GM19395 (cell line): Measurements from ENCODE around the gene DHODH.
"Not testable (repeated sequence)": the region's sequence is repeated elsewhere in the genome, so short reads cannot be mapped to it uniquely, and the experiment has no call there.

Source experiments
- ATAC-seq: cut with Tn5 transposase; IDR thresholded peaks from one replicate; pipeline ENCODE4 v1.9.1; 2021; ENCODE audit warnings: mild to moderate bottlenecking, moderate library complexity; ENCODE audit not compliant: unreplicated experiment

DHODH gene

DNA sequence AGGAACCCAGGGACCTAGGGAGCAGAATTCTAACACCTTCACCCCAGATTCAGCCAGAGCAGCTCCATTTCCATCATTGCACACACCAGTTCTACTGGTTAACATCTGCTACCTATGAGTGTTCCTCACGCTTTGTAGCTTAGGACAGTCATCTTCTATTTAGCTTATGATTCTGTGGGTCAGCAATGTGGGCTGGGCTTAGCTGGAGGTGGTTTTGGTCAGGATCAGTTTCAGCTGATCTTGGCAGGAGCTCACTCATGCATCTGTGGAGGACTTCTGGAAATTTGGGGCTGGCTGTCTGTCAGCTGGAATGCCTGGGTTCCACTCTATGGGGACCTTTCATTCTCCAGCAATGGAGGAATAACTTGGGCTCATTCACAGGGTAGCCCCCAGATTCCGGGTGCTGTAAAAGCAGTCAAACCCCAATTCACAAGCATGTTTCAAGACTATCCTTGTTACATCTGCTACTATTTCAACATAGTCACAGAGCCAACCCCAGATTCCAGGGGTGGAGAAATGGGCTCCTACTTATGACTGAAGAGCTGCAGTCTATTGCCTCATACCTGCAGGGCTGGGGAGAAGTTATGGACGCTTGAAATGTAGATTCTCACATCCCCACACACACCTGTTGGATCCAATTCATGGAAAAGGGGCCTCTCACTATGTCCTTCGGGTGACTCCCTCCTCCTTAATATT lies 42.4 kb downstream of the DHODH start:
- no peak for ATAC-seq

DNA sequence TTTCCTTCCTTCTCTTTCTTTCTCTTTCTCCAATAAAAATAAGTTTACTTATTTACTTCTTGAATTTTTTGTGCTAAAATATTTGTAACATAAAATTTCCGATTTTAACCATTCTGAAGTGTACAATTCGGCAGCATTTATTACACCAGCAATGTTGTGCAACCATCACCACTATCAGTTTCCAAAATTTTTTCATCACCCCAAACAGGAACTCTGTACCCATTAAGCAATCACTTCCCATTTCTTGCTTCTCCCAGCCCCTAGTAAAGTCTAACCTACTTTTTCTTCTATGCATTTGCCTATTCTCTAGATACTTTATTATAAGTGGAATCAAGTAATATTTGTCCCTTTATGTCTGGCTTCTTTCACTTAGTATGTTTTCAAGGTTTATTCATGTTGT lies 43.3 kb downstream of the DHODH start:
- no peak for ATAC-seq

DNA sequence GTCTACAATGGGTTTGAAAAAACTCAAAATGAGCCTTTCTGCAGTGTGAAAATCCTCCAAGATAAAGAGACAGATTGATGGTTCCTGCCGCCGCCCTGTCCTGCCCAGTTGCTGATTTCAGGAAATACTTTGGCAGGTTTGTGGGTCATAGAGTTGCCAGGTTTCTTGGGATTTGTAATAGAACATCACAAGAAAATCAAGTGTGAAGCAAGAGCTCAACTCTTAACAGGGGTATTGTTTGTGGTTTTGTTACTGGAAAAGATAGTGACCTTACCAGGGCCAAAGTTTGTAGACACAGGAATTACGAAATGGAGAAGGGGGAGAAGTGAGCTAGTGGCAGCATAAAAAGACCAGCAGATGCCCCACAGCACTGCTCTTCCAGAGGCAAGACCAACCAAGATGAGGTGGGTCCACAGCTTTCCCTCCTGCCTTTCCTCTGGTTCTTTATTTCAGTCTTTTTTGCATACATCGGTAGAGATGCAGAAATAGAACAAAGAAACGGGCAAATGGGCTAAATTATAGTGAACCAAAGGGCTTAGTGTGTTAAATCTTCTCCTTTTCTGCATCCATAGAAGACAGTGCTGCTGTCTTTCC lies 45.8 kb downstream of the DHODH start, which contains the start of gene HP:
HP (plus strand) TSS at position 252 of the 594 bp plus-strand sequence; CDS start at position 400, 148 bp downstream.
- ATAC-seq, result not testable (repeated sequence)

DNA sequence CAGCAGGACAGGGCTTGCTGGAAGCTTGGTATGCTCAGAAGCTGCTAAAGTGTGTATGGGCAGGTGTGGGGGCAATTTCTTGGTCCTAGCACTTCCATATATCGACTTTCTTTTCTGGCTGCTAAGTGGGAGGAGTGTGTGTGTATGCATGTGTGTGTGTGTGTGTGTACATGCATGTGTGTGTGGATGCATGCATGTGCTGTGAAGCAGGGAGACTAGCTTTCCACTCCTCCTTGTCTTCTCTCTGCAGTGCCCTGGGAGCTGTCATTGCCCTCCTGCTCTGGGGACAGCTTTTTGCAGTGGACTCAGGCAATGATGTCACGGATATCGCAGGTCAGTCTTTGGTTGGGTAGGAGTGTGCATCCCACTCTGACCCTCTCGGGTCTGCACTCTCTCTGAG lies 47.4 kb downstream of the DHODH start:
- no peak for ATAC-seq

DNA sequence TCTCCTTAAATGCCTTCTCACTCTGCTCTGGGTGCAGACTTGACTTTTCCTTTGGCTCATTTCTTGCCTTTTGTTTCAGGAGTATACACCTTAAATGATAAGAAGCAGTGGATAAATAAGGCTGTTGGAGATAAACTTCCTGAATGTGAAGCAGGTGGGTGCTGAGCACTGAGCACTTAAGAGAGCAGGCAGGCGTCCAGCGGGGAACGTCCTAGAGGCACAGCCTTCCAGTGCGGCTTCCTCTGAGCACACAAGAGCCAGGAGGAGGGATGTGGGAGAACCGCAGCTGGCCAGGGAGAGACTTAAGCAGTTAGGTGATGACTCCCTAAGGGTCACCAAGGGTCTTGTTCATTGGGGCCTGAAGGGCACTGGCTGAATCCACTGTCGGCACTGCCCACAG lies 48.8 kb downstream of the DHODH start:
- not testable (repeated sequence) for ATAC-seq

DNA sequence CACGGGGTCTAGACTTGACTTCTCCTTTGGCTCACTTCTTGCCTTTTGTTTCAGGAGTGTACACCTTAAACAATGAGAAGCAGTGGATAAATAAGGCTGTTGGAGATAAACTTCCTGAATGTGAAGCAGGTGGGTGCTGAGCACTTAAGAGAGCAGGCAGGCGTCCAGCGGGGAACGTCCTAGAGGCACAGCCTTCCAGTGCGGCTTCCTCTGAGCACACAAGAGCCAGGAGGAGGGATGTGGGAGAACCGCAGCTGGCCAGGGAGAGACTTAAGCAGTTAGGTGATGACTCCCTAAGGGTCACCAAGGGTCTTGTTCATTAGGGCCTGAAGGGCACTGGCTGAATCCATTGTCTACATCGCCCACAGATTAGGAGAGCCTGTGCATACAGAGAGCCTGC lies 50.5 kb downstream of the DHODH start:
- ATAC-seq, result not testable (repeated sequence)

DNA sequence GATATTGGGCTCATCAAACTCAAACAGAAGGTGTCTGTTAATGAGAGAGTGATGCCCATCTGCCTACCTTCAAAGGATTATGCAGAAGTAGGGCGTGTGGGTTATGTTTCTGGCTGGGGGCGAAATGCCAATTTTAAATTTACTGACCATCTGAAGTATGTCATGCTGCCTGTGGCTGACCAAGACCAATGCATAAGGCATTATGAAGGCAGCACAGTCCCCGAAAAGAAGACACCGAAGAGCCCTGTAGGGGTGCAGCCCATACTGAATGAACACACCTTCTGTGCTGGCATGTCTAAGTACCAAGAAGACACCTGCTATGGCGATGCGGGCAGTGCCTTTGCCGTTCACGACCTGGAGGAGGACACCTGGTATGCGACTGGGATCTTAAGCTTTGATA lies 51.9 kb downstream of the DHODH start:
- ATAC-seq, result no peak

DNA sequence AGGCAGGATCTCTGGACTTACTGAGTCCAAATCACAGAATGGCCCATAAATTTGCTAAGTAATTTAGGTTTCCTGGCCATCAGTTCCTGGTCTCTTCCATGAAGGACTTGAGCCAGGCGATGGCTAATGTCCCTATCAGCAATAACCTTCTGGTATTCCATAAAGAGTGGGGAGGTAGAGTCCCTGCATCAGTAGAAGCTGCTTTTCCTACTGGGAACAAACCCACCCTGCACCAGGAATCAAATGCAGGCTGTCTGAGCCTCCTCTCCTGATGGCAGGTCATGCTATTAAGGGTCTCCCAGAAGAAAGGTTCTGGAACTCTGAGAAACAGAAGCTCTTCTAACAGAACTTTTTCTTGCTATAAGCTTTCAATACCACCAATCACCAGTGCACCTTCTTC lies 53.0 kb downstream of the DHODH start:
- ATAC-seq, result no peak

DNA sequence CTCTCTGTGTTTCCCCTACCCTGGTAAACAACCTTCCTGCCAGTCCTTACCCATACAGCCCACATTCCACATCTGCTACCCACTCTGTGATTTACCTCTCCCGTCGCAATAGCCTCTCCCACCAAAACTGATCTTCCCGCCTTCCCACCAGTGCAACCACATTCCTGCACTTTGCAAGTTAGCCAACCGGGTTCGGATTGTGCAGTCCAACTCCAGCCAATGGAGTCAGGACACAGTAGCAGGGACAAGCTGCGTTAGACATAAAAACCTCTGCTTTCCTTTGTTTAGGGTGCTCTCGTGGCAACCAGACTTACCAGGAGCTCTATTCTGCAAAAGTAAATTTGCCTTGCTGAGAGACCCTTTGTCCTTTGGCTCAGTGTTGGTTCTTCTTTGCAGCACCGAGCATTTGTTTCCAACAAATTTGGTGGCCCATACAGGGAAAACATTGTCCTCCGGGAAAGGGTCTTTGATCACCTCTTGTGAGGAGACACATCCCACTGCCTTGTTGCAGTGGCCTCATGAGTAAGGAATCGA lies 55.9 kb downstream of the DHODH start:
- ATAC-seq, result no peak

DNA sequence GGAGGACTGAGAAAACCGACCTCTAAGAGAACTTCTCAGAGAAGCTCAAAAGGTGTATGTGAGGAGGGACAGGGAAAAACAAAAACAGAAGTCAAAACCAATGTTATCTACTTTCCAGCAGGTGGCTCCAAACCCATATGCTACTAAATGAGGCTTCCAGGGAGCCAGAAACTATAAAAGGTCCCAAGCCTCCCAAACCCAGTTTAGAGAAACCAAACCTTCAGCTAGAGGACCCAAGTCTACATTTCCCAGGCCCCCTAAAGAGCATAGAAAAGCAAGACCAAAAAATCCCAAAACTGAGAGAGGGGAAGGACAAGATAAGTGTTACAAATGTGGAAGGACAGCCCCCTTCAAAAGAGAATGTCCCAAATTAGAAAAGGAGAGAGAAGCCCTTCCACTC lies 58.2 kb downstream of the DHODH start:
- no peak for ATAC-seq

DNA sequence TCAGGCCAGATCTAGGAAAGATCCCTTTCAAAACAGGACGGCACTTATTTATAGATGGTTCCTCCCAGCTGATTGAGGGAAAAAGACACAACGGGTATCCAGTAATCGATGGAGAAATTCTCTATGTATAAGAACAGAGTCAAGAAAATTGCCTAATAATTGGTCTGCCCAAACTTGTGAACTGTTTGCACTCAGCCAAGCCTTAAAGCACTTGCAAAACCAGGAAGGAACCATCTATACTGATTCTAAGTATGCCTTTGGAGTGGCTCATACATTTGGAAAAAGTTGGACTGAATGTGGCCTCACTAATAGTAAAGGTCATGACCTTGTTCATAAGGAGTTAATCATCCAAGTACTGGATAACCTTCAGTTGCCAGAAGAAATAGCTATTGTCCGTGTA lies 60.4 kb downstream of the DHODH start:
- no peak for ATAC-seq

DNA sequence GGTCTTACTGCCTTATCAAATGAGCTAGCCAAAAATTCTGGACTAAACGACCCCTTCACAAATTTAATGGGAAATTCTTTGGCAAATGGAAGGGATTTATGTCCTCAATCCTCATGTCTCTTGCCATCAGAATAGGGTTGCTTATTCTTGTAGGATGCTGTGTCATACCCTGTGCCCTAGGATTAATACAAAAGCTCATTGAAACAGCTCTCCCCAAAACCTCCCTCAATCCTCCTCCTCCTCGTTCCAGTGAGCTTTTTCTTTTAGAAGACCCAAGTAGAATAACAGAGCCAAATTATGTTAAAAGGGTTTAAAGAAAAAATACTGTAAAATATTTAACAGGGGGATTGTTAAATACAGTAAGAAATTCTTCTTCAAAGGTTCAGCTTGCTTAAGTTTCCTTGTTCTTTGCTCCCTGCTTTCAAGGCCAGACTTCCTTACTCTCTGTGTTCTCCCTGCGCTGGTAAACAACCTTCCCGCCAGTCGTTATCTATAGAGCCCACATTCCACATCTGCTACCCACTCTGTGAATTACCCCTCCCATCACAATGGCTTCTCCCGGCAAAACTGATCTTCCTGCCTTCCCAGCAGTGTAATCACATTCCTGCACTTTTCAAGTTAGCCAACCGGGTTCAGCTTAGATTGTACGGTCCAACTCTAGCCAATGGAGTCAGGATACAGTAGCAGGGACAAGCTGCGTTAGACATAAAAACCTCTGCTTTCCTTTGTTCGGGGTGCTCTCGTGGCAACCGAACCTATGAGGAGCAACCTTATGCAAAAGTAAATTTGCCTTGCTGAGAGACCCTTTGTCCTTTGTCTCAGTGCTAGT lies 64.2 kb downstream of the DHODH start:
- ATAC-seq, result no peak

DNA sequence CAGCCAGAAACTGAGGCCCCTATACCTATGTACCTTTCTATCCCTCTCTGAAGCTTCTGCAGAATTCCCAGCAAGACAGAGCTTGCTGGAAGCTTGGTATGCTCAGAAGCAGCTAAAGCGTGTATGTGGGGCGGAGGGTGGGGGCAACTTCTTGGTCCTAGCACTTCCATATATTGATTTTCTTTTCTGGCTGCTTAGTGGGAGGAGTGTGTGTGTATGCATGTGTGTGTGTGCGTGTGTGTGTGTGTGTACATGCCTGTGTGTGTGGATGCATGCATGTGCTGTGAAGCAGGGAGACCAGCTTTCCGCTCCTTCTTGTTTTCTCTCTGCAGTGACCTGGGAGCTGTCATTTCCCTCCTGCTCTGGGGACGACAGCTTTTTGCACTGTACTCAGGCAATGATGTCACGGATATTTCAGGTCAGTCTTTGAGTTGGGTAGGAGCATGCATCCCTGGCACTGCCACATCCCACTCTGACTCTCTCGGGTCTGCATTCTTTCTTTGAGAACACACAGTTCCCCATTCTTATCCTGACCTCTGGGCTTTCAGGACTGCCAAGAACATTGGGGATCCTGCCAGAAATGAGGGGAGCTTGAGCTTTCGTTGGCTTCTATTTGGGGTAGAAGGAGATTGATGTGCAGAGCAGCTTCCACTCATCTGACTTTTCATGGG lies 65.2 kb downstream of the DHODH start:
- ATAC-seq, result no peak

DNA sequence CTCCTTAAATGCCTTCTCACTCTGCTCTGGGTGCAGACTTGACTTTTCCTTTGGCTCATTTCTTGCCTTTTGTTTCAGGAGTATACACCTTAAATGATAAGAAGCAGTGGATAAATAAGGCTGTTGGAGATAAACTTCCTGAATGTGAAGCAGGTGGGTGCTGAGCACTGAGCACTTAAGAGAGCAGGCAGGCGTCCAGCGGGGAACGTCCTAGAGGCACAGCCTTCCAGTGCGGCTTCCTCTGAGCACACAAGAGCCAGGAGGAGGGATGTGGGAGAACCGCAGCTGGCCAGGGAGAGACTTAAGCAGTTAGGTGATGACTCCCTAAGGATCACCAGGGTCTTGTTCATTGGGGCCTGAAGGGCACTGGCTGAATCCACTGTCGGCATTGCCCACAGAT lies 66.5 kb downstream of the DHODH start:
- not testable (repeated sequence) for ATAC-seq
